Choroid plexus epithelial cell (primary cell): ENCODE data around the gene GPAM.

Experiments used
- DNase-seq: peaks from one replicate; pipeline ENCODE4 v3.0.0-alpha.2; 2010; ENCODE audit warnings: low read depth
- H3K4me3 ChIP-seq: 2 replicates; pipeline ENCODE4 v1.5.1; 2011; ENCODE audit warnings: low read depth, mild to moderate bottlenecking, control low read depth, low read length, moderate library complexity
- TF ChIP-seq, protein P1 (sequence below): conservative IDR thresholded peaks from 2 replicates; pipeline ENCODE4 v1.5.1; 2011; ENCODE audit warnings: low read depth, mild to moderate bottlenecking, control low read depth, inconsistent platforms, low read length, moderate library complexity

GPAM gene

DNA sequence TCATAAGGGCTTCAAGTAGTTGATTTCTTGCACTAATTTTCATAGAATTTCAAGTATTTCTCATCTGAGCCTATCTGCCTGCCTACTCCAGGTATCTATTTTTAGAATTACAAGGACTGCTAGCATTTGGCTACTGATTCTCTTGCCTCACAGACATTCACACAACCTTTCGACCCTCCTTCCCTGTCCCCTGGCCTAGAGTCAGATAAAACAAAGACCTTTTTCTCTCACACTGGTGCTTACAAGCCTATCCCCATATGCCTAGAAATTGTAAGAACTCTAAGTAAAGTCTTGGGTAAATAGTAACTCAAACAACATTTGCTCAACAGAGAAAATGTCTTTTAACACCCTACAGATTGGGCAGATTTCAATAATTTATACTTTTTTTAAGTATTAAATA lies 6.3 kb downstream of the GPAM start:
- TF ChIP-seq, protein P1, sequence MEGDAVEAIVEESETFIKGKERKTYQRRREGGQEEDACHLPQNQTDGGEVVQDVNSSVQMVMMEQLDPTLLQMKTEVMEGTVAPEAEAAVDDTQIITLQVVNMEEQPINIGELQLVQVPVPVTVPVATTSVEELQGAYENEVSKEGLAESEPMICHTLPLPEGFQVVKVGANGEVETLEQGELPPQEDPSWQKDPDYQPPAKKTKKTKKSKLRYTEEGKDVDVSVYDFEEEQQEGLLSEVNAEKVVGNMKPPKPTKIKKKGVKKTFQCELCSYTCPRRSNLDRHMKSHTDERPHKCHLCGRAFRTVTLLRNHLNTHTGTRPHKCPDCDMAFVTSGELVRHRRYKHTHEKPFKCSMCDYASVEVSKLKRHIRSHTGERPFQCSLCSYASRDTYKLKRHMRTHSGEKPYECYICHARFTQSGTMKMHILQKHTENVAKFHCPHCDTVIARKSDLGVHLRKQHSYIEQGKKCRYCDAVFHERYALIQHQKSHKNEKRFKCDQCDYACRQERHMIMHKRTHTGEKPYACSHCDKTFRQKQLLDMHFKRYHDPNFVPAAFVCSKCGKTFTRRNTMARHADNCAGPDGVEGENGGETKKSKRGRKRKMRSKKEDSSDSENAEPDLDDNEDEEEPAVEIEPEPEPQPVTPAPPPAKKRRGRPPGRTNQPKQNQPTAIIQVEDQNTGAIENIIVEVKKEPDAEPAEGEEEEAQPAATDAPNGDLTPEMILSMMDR, result no peak
- peak; percentile 28 for DNase-seq
- H3K4me3 ChIP-seq, result no peak overlapping the region

DNA sequence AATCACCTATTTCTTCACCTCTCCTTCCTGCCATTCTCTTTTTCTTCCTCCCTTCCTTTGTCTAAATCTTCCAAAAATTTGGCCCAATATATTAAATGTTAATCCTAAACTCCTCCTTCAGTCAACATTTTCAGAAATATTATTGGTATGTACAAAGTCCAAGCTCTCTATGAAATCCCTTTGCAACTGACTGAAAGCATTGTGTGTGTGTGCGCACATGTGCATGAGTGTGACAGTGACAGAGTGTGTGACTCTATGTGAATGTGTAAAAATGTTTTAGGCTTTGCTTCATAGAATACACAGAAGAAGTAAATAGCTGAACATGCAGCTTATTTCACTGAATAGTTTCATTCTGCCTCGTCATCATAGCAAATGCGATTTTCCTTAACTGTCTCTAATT lies 7.0 kb downstream of the GPAM start:
- TF ChIP-seq, protein P1, result no peak
- DNase-seq, result no peak
- H3K4me3 ChIP-seq, result no peak overlapping the region

DNA sequence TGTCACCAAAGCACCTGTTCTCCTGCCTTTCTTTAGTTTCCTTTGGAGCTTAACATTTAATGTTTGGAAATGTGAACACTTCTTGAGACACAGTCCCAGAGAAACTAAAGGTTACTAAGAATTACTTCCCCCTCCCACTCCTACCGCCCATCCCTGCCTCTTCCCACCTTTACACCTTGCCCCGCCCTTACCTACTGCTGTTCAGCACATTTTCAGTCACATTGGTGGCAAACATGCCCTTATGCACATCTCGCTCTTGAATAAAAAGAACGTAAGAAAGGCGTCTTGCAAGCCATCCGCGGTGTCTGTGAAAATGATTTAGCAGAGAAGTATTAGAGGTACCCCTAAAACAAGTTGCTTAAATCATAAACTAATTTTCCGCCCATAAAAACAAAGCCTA lies 8.2 kb downstream of the GPAM start:
- no peak overlapping the region for H3K4me3 ChIP-seq
- DNase-seq, result no peak
- TF ChIP-seq, protein P1, result no peak

DNA sequence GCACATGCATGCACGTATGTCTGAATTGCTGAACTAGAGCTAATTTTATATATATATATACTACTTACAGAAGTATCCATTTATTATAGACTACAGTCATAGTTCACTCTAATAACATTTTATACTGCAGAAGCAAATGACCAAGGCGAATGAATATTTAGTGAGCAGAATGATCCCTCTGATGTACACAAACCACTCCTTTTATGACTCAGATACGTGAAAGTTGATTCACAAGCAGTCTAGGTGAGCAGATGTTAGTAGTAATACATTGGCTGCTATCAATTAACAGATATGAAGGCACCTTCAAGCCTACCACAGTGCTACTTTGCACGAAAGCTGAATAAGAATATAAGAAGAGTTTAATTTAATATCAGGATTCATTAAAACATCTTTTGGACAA lies 10.4 kb downstream of the GPAM start:
- no peak overlapping the region for H3K4me3 ChIP-seq
- no peak for DNase-seq
- TF ChIP-seq, protein P1, result no peak

DNA sequence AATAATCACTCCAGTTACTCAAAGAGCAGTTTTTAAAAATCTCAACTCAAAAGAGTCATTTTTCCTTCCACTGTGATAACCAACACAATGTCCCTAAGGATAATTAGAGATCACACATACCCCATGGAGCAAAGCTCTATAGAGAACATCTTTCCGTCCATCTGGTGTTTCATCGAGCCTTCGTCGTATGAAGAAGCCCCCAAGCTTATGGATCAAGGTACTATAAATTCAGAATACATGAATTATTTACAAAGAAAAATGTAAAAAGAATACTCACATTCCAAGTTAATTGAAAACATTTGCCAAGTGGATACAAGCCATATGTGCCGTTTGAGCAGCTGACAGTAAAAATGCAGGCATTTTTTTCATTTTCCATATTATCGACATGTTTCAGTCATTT lies 14.8 kb downstream of the GPAM start:
- DNase-seq, result no peak
- TF ChIP-seq, protein P1, result no peak
- H3K4me3 ChIP-seq, result no peak overlapping the region

DNA sequence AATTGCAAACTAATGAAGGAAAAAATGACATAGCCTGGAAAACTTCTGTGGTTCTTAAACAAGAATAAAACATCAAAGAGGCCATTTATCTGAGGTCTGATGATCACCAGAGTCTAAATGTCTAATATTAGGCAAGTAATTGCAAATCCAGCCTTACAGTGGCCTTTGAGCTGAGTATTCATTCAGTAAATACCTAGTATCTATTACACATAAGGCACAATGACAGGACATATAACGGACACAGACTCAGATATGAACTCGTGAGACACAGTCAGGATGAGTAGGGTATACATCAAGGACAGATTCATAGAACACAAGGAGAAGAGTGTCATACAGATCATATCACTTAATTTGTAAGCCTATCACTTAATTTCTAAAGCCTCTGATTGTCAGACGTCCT lies 16.8 kb downstream of the GPAM start:
- H3K4me3 ChIP-seq, result no peak overlapping the region
- TF ChIP-seq, protein P1, result no peak
- DNase-seq, result no peak

DNA sequence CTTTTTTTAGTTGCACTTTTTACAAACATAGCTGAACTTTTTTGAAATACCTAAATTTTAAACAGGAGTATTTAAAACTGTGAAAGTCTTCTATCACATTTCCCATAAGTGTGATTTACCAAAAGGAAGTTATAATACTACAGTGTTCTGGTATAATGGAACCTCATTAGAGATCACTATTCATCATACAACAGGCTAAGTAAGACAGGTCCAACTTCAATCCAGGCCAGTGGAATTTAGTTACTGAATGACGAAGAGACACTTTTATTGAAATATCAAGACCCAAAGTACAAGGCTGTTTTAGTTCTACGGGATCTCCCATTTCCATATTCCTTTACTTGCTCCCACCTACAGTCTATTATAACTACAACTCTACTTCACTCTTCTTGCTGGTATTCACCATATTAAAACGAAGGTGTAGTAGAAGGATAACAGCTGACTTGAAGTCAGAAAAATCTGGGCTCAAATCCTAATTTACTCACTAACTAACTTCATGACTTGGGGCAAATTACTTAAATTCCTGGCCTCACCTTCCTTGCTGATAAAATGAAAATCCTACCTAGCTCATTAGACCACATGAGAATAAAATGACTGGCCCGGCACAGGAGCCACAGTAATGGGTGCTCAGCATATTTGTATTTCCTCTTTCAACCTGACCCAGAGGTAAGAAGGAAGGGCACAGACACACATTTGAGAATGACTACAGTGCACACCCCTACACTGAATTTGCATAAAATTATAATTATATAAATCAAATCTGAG lies 21.6 kb downstream of the GPAM start:
- H3K4me3 ChIP-seq, result no peak overlapping the region
- DNase-seq, result no peak
- TF ChIP-seq, protein P1, result no peak
